GM18508 (cell line): ENCODE results near the gene MEF2A.
"Not testable (repeated sequence)": the region's sequence is repeated elsewhere in the genome, so short reads cannot be mapped to it uniquely, and the experiment has no call there.

Experiments
- ATAC-seq: cut with Tn5 transposase; IDR thresholded peaks from one replicate; pipeline ENCODE4 v1.9.1; 2021; ENCODE audit warnings: moderate number of reproducible peaks; ENCODE audit not compliant: insufficient read depth, unreplicated experiment

Gene MEF2A

GRCh38 chr15:99745370-99746086, 179.7 kb downstream of the MEF2A start:
- ATAC-seq, result no peak

GRCh38 chr15:99749386-99749785, 183.6 kb downstream of the MEF2A start:
- ATAC-seq, result no peak

DNA sequence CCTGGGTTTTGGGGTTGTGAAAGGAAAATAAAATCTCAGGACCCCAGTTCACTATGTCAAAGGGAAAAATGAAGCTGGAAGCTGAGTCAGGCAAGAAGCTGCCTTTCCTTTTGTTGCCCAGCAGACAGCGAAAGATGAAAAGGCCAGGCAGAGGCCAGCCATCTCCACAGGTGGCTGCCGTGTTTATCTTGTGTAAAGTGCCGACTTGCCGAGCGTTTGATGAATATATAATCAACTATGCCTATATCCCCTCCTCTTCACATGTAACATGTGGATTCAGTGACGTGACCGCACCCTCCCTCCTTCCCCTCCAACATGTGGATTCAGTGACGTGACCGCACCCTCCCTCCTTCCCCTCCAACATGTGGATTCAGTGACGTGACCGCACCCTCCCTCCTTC, 184.5 kb downstream of the MEF2A start:
- not testable (repeated sequence) for ATAC-seq

DNA sequence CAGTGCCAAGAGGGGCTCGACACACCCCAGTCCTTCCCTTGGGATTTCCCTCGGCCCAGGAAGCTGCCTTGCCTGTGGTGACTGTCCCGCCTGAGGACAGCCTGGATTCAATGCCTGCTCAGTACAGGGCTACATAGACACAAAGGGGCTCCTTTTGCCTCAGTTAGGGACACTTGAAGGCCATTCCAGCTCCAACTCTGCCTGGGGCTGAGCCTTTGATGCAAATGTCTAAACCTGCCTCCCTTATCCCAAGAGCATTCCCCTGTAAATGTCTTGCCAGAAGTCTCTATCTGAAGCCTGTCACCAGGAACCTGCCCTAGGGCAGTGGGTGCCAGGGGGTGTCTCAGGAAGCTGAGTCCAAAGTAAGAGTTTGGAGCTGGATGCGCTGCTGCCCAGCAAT, 186.8 kb downstream of the MEF2A start:
- no peak for ATAC-seq

DNA sequence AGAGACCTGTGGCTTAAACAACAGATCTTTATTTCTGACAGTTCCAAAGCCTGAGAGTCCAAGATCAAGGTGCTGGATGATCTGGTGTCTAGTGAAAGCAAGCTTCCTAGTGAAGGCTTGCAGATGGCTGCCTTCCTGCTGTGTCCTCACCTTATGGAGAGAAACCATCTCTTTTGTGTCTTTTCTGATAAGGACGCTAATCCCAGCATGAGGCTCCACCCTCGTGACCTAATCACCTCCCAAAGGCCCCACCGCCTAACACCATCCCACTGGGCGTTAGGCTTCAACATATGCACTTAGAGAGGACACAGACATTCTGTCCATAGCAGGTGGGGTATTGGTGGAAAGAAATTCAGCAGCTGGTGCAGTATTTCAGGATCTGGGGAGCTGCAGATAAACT, 187.3 kb downstream of the MEF2A start:
- no peak for ATAC-seq

- ATAC-seq, result peak; percentile 74
These were observed 190.1 kb downstream of the MEF2A start for GRCh38 chr15:99755692-99756409.

- ATAC-seq, result no peak
These were observed 196.5 kb downstream of the MEF2A start for GRCh38 chr15:99762288-99762687.

DNA sequence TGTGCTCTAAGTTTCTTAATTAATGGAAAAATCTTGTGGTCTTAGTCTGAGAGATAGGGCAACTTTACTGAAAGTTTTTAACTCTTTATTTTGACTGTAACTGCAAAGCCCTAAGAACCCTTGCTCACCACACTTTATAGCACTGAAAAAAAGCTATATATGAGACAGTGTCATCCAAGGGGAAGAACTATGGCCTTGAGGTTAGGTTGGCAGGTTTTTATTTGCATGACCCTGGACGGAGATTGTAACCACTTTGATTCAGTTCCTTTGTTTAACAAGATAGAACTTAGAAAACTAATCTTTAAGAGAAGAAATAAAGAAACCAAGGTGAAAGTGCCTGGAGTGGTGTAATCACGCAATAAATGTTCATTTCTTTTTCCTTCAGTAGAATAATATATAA, 198.0 kb downstream of the MEF2A start:
- ATAC-seq, result no peak

- no peak for ATAC-seq
These were observed 198.7 kb downstream of the MEF2A start for GRCh38 chr15:99764522-99764921.
